ENCODE data around the gene CELSR1. TPM values are rescaled to one million over a fixed set of nuclear protein-coding genes. Genes with fewer than 3 reads are reported as not detected.

Gene CELSR1
- total and polyA plus RNA-seq, 7 donors, result 0.09 to 0.39 (median 0.18) TPM

GRCh38 chr22:46422896-46423295 is 114.5 kb downstream of the CELSR1 start:
- Histone ChIP-seq H3K9me3 (no peaks in the 10 kb centered on the region), H3K4me1 (no peaks in the 10 kb centered on the region), H3K4me3 (no peak overlapping the region), H3K36me3 (ENCODE audit: insufficient read depth in 1 of 2, low read depth in 1 of 2) (no peaks in the 10 kb centered on the region), H3K27me3 (ENCODE audit: insufficient read depth in 3 of 3, low read length in 2 of 3) (peaks cover 0 to under 1% (median 0%) of the 10 kb centered on the region in 3 donors), H3K27ac (no peak overlapping the region)
- 36 to 38% (median 37%) methylated on average over 8 of the region's 8 CpGs for WGBS, 3 donors
- no peak for ATAC-seq
- intact Hi-C loops (cut with DNase I), result no loop called here
- TF ChIP-seq CTCF (IDR thresholded peaks at IDR 0.05), result no peak
- DNase-seq, result no peak

- WGBS, 3 donors, result 76 to 80% (median 78%) methylated on average over 10 to 11 of the region's 11 CpGs
Observed at GRCh38 chr22:46421267-46421666, 116.2 kb downstream of the CELSR1 start.

GRCh38 chr22:46419754-46420571 is 117.5 kb downstream of the CELSR1 start:
- whole genome bisulfite sequencing, 3 donors, result 91 to 95% (median 92%) methylated on average over 27 of the region's 27 CpGs
- no peaks in the 10 kb centered on the region for H3K9me3 ChIP-seq
- intact Hi-C loops (cut with DNase I), result no loop called here
- no peak for ATAC-seq
- no peak for TF ChIP-seq CTCF (IDR thresholded peaks at IDR 0.05)
- DNase-seq, result no peak
- no peaks in the 10 kb centered on the region for H3K4me1 ChIP-seq
- H3K4me3 ChIP-seq, result no peak overlapping the region
- no peak overlapping the region for H3K27ac ChIP-seq
- H3K36me3 ChIP-seq (ENCODE audit: insufficient read depth in 1 of 2, low read depth in 1 of 2), result no peaks in the 10 kb centered on the region
- H3K27me3 ChIP-seq (ENCODE audit: insufficient read depth in 3 of 3, low read length in 2 of 3), result peaks cover 0 to 8% (median 3%) of the 10 kb centered on the region in 3 donors

More at GRCh38 chr22:46421267-46421666, 116.2 kb downstream of the CELSR1 start:
- intact Hi-C loops (cut with DNase I), result no loop called here
- H3K27ac ChIP-seq, result no peak overlapping the region
- DNase-seq (no peak), ATAC-seq (no peak)
- no peak overlapping the region for H3K4me3 ChIP-seq
- no peaks in the 10 kb centered on the region for H3K9me3 ChIP-seq
- H3K4me1 ChIP-seq, result no peaks in the 10 kb centered on the region
- TF ChIP-seq CTCF (IDR thresholded peaks at IDR 0.05), result no peak
- H3K36me3 ChIP-seq (ENCODE audit: insufficient read depth in 1 of 2, low read depth in 1 of 2), result no peaks in the 10 kb centered on the region
- peaks cover 0 to 2% (median 0%) of the 10 kb centered on the region in 3 donors for H3K27me3 ChIP-seq (ENCODE audit: insufficient read depth in 3 of 3, low read length in 2 of 3)

GRCh38 chr22:46418827-46419226 is 118.6 kb downstream of the CELSR1 start:
- Histone ChIP-seq H3K9me3 (no peaks in the 10 kb centered on the region), H3K4me3 (no peak overlapping the region), H3K27me3 (ENCODE audit: insufficient read depth in 3 of 3, low read length in 2 of 3) (peaks cover 0 to 17% (median 3%) of the 10 kb centered on the region in 3 donors), H3K27ac (no peak overlapping the region), H3K36me3 (ENCODE audit: insufficient read depth in 1 of 2, low read depth in 1 of 2) (no peaks in the 10 kb centered on the region), H3K4me1 (no peaks in the 10 kb centered on the region)
- no peak for TF ChIP-seq CTCF (IDR thresholded peaks at IDR 0.05)
- WGBS, 3 donors, result 7 to 21% (median 12%) methylated on average over 11 of the region's 11 CpGs
- DNase-seq (no peak), ATAC-seq (peak in 1 of 4 donors; percentile 19)
- intact Hi-C loops (cut with DNase I), result no loop called here
